NCI-H2227 treated with DMSO at 0.1 percent for 48 hours (cell line): ENCODE results near the gene CCDC122.
"Not testable (repeated sequence)": the region's sequence is repeated elsewhere in the genome, so short reads cannot be mapped to it uniquely, and the experiment has no call there.

Source experiments
- DNase-seq: peaks from one replicate; lab custom pipeline; 2025; lab: John Stamatoyannopoulos, UW

The CCDC122 gene

GRCh38 chr13:43877326-43877725, 2.2 kb downstream of the CCDC122 start:
- no peak for DNase-seq

GRCh38 chr13:43876366-43876765, 3.2 kb downstream of the CCDC122 start:
- DNase-seq: no peak

- peak; percentile 48 for DNase-seq
These were observed 4.9 kb downstream of the CCDC122 start for GRCh38 chr13:43874504-43875092.

GRCh38 chr13:43872181-43872580, 7.4 kb downstream of the CCDC122 start:
- no peak for DNase-seq

- DNase-seq: no peak
These were observed 13.6 kb downstream of the CCDC122 start for GRCh38 chr13:43865892-43866291.

- no peak for DNase-seq
These were observed 14.6 kb downstream of the CCDC122 start for GRCh38 chr13:43864921-43865320.

- DNase-seq: no peak
These were observed 17.7 kb downstream of the CCDC122 start for GRCh38 chr13:43861863-43862262.

- no peak for DNase-seq
These were observed 26.6 kb downstream of the CCDC122 start for GRCh38 chr13:43852923-43853404.

- DNase-seq: no peak
These were observed 28.7 kb downstream of the CCDC122 start for GRCh38 chr13:43850873-43851272.

GRCh38 chr13:43848001-43848649, 31.4 kb downstream of the CCDC122 start:
- DNase-seq: no peak

GRCh38 chr13:43846496-43847158, 32.9 kb downstream of the CCDC122 start:
- DNase-seq: no peak

GRCh38 chr13:43838909-43839308, 40.6 kb downstream of the CCDC122 start:
- DNase-seq: no peak

GRCh38 chr13:43835701-43836100, 43.8 kb downstream of the CCDC122 start:
- no peak for DNase-seq

GRCh38 chr13:43831088-43831487, 48.5 kb downstream of the CCDC122 start:
- no peak for DNase-seq

GRCh38 chr13:43830497-43830881, 49.1 kb downstream of the CCDC122 start:
- no peak for DNase-seq

- DNase-seq: not testable (repeated sequence)
These were observed 54.9 kb downstream of the CCDC122 start for GRCh38 chr13:43824656-43825055.

- no peak for DNase-seq
These were observed 56.6 kb downstream of the CCDC122 start for GRCh38 chr13:43822969-43823368.

- DNase-seq: no peak
These were observed 63.1 kb downstream of the CCDC122 start for GRCh38 chr13:43816401-43816889.

GRCh38 chr13:43815204-43815603, 64.3 kb downstream of the CCDC122 start:
- DNase-seq: no peak

GRCh38 chr13:43808676-43809075, 70.9 kb downstream of the CCDC122 start:
- DNase-seq: no peak

- no peak for DNase-seq
These were observed 73.8 kb downstream of the CCDC122 start for GRCh38 chr13:43805681-43806128.

GRCh38 chr13:43805071-43805468, 74.5 kb downstream of the CCDC122 start:
- no peak for DNase-seq

- DNase-seq: peak; percentile 62
These were observed 75.0 kb downstream of the CCDC122 start for GRCh38 chr13:43804461-43805070.
